ENCODE data around the gene CEACAM5. TPM values are rescaled to one million over a fixed set of nuclear protein-coding genes. Genes with fewer than 3 reads are reported as not detected.

CEACAM5 gene
- total RNA-seq, 2 experiments from 2014 or later, result not detected

DNA sequence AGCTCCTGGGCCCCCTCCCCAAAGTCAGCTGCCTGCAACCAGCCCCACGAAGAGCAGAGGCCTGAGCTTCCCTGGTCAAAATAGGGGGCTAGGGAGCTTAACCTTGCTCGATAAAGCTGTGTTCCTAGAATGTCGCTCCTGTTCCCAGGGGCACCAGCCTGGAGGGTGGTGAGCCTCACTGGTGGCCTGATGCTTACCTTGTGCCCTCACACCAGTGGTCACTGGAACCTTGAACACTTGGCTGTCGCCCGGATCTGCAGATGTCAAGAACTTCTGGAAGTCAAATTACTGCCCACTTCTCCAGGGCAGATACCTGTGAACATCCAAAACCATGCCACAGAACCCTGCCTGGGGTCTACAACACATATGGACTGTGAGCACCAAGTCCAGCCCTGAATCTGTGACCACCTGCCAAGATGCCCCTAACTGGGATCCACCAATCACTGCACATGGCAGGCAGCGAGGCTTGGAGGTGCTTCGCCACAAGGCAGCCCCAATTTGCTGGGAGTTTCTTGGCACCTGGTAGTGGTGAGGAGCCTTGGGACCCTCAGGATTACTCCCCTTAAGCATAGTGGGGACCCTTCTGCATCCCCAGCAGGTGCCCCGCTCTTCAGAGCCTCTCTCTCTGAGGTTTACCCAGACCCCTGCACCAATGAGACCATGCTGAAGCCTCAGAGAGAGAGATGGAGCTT is 4.7 kb upstream of the CEACAM5 start:
- no peak overlapping the region for H2AFZ ChIP-seq (ENCODE audit: low read length)
- H4K20me1 ChIP-seq (ENCODE audit: insufficient read depth, low read length), result no peaks in the 10 kb centered on the region
- ChIA-PET POLR2A (no interaction called here), CTCF (ENCODE audit: unreplicated experiment) (no interaction called here)
- no TSS peak for BruUV-seq (replicated peaks)
- no peak for DNase-seq (ENCODE audit: low spot score)
- no peaks in the 10 kb centered on the region for H3K9me2 ChIP-seq (ENCODE audit: insufficient read depth, low read length)
- intact Hi-C loops (cut with micrococcal nuclease; ENCODE audit: unreplicated experiment), result no loop called here
- H3K4me3 ChIP-seq (ENCODE audit: low read depth, low read length, poor library complexity, severe bottlenecking), result no peak overlapping the region
- TF ChIP-seq, protein P1, sequence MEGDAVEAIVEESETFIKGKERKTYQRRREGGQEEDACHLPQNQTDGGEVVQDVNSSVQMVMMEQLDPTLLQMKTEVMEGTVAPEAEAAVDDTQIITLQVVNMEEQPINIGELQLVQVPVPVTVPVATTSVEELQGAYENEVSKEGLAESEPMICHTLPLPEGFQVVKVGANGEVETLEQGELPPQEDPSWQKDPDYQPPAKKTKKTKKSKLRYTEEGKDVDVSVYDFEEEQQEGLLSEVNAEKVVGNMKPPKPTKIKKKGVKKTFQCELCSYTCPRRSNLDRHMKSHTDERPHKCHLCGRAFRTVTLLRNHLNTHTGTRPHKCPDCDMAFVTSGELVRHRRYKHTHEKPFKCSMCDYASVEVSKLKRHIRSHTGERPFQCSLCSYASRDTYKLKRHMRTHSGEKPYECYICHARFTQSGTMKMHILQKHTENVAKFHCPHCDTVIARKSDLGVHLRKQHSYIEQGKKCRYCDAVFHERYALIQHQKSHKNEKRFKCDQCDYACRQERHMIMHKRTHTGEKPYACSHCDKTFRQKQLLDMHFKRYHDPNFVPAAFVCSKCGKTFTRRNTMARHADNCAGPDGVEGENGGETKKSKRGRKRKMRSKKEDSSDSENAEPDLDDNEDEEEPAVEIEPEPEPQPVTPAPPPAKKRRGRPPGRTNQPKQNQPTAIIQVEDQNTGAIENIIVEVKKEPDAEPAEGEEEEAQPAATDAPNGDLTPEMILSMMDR (conservative IDR thresholded peaks at IDR 0.05; ENCODE audit: low read length), result no peak
- no peak for TF ChIP-seq EZH2phosphoT487 (IDR thresholded peaks at IDR 0.05; ENCODE audit: borderline replicate concordance, low read depth, low read length)
- H3K36me3 ChIP-seq (ENCODE audit: insufficient read depth, low read length), result no peaks in the 10 kb centered on the region
- H3K9me3 ChIP-seq (ENCODE audit: low read length), result no peaks in the 10 kb centered on the region
- no peak overlapping the region for H3K27ac ChIP-seq (ENCODE audit: low read depth, low read length, poor library complexity, severe bottlenecking)
- H3K4me1 ChIP-seq (ENCODE audit: insufficient read depth, low read length, poor library complexity, severe bottlenecking), result no peaks in the 10 kb centered on the region
- H3K4me2 ChIP-seq (ENCODE audit: low read length), result no peak overlapping the region
- H3K79me2 ChIP-seq (ENCODE audit: insufficient read depth, low read depth, low read length), result no peaks in the 10 kb centered on the region

DNA sequence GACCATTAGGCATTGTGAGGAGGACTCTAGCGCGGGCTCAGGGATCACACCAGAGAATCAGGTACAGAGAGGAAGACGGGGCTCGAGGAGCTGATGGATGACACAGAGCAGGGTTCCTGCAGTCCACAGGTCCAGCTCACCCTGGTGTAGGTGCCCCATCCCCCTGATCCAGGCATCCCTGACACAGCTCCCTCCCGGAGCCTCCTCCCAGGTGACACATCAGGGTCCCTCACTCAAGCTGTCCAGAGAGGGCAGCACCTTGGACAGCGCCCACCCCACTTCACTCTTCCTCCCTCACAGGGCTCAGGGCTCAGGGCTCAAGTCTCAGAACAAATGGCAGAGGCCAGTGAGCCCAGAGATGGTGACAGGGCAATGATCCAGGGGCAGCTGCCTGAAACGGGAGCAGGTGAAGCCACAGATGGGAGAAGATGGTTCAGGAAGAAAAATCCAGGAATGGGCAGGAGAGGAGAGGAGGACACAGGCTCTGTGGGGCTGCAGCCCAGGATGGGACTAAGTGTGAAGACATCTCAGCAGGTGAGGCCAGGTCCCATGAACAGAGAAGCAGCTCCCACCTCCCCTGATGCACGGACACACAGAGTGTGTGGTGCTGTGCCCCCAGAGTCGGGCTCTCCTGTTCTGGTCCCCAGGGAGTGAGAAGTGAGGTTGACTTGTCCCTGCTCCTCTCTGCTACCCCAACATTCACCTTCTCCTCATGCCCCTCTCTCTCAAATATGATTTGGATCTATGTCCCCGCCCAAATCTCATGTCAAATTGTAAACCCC is 2.8 kb upstream of the CEACAM5 start:
- H3K4me2 ChIP-seq (ENCODE audit: low read length), result no peak overlapping the region
- DNase-seq (ENCODE audit: low spot score), result peak; percentile 13
- intact Hi-C loops (cut with micrococcal nuclease; ENCODE audit: unreplicated experiment), result loop anchor here (1.0 kb wide), 2 partner anchors 41 to 116 kb away; no protein-coding TSS in a partner anchor
- no peaks in the 10 kb centered on the region for H3K36me3 ChIP-seq (ENCODE audit: insufficient read depth, low read length)
- no peak overlapping the region for H2AFZ ChIP-seq (ENCODE audit: low read length)
- H3K9me2 ChIP-seq (ENCODE audit: insufficient read depth, low read length), result no peaks in the 10 kb centered on the region
- CTCF ChIA-PET (ENCODE audit: unreplicated experiment), result interaction anchor here (0.9 kb wide), 1 partner anchor 11 kb away, joined by 3 read pairs; no protein-coding TSS in a partner anchor
- no peaks in the 10 kb centered on the region for H3K4me1 ChIP-seq (ENCODE audit: insufficient read depth, low read length, poor library complexity, severe bottlenecking)
- H3K27ac ChIP-seq (ENCODE audit: low read depth, low read length, poor library complexity, severe bottlenecking), result no peak overlapping the region
- H4K20me1 ChIP-seq (ENCODE audit: insufficient read depth, low read length), result no peaks in the 10 kb centered on the region; the same call in 1 of the 2 replicates
- H3K9me3 ChIP-seq (ENCODE audit: low read length), result no peaks in the 10 kb centered on the region
- no peak overlapping the region for H3K4me3 ChIP-seq (ENCODE audit: low read depth, low read length, poor library complexity, severe bottlenecking)
- TF ChIP-seq EZH2phosphoT487 (IDR thresholded peaks at IDR 0.05; ENCODE audit: borderline replicate concordance, low read depth, low read length), result no peak
- TF ChIP-seq, protein P1 (conservative IDR thresholded peaks at IDR 0.05; ENCODE audit: low read length), result no peak
- no TSS peak for BruUV-seq (replicated peaks)
- POLR2A ChIA-PET, result no interaction called here
- no peaks in the 10 kb centered on the region for H3K79me2 ChIP-seq (ENCODE audit: insufficient read depth, low read depth, low read length)

All from OCI-LY7 (cell line).